Fibroblast of skin of left biceps (primary cell): ENCODE results near the gene CACHD1.

Source experiments
- DNase-seq, 2 experiments: peaks; one replicate each; pipeline ENCODE4 v3.0.0-alpha.2; 2013; ENCODE audit warnings: low read depth in 2 of 2

CACHD1 gene

GRCh38 chr1:64469977-64470664 lies at the start of gene CACHD1:
Gene CACHD1 (plus strand): TSS chr1:64470129. CDS start chr1:64470745, 616 bp downstream.
- DNase-seq, result peak; percentile 47 to 53

DNA sequence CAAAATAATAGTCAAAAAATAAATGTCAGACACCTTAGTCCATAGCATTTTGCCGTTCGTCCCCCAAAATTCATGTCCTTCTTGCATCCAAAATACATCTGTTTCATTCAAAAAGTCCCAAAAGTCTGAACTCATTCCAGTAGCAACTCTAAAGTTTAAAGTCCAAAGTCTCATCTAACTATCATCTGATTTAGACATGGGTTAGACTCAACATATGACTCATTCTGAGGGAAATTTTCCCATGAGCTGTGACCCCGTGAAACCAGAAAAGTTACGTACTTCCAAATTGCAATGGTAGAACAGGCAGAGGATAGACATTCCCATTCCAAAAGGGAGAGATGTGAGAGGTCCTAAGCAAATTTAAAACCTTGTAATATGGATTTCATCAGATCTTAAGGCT lies 48.6 kb upstream of the CACHD1 start:
- DNase-seq, result no peak

DNA sequence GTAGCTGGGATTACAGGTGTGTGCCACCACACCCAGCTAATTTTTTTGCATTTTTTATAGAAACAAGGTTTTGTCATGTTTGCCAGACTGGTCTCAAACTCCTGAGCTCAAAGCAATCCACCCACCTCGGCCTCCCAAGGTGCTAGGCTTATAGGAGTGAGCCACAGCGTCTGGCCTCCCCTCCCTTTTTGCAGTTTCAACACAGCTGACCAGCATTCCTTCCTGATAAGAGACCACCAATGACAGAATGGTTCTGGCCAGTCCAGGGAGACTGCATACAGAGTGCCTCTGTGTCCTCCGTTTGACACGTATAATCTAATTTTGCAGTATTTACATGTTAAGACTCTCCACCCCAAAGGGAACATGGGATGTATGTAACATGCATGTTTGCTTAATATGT lies 46.4 kb upstream of the CACHD1 start:
- DNase-seq, result no peak

- no peak for DNase-seq
Measured at GRCh38 chr1:64424412-64424811, 45.5 kb upstream of the CACHD1 start.

DNA sequence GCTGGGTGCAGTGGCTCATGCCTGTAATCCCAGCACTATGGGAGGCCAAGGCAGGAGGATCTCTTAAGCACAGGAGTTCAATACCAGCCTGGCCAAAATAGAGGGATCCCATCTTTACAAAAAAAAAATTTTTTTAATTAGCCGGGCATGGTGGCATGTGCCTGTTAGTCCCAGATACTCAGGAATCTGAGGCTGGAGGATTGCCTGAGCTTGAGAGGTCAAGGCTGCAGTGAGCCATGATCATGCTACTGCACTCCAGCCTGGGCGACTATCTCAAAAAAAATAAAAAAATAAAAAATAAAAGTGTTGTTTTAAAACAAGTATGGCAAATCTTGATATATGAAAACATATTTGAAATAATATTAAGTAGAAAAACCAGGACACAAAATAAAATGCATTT lies 44.4 kb upstream of the CACHD1 start:
- DNase-seq, result no peak

- DNase-seq, result no peak
Measured at GRCh38 chr1:64426681-64427080, 43.2 kb upstream of the CACHD1 start.

- no peak for DNase-seq
Measured at GRCh38 chr1:64427879-64428278, 42.0 kb upstream of the CACHD1 start.

- DNase-seq, result no peak
Measured at GRCh38 chr1:64433308-64433707, 36.6 kb upstream of the CACHD1 start.

GRCh38 chr1:64433747-64434146 lies 36.2 kb upstream of the CACHD1 start:
- DNase-seq, result no peak

DNA sequence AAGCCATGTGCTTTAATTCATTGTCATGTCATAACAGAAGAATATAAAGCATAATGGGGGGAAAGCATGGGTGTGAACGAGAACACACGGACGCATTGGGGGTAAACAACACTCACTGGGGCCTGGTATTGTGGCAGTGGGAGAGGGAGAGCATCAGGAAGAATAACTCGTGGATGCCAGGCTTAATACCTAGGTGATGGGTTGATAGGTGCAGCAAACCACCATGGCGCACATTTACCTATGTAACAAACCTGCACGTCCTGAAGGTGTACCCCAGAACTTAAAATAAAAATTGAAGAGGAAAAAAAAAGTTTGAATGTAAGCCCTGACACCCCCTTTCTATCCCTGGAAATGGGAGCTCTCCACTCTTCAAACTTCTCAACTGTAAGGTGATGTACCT lies 34.9 kb upstream of the CACHD1 start:
- no peak for DNase-seq

DNA sequence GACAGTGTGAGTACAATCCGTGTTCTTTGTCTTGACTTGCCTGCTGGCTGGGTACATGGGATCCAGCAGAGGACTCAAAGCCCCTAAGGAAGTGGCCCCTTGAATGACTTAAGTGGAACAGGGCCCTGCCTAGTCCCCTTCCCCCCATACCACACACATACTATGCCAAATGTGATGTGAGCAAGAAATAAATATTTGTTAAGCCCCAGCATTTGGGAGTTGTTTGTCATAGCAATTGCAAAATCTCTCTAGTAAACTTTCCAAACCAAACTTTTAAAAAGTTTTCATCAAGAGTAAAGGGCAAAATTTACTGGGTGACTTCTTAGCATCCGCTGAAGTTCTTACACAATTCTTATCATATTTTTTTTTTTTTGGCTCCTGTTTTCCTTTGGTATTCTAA lies 32.5 kb upstream of the CACHD1 start:
- no peak for DNase-seq

- DNase-seq, result no peak
Measured at GRCh38 chr1:64440183-64440826, 29.6 kb upstream of the CACHD1 start.

GRCh38 chr1:64451440-64451839 lies 18.5 kb upstream of the CACHD1 start:
- DNase-seq, result no peak

DNA sequence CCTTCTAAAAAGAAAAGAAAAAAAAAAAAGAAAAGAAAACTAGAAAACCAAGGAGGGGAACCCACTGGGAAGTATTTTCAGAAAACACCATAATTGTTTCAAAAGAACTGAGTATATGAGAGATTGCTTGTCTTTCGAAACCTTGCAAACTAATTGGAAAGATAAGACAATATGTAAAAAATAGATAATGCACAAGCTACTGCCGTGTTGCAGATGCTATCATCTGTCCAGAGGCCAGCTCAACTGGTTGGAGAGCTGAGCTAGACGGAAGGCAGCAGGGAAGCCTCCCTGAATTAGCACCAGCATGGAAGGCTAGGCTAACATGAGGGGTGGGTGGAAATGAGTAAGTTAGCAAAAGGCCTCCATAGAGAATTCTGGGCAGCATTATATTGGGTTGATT lies 16.2 kb upstream of the CACHD1 start:
- DNase-seq, result no peak

DNA sequence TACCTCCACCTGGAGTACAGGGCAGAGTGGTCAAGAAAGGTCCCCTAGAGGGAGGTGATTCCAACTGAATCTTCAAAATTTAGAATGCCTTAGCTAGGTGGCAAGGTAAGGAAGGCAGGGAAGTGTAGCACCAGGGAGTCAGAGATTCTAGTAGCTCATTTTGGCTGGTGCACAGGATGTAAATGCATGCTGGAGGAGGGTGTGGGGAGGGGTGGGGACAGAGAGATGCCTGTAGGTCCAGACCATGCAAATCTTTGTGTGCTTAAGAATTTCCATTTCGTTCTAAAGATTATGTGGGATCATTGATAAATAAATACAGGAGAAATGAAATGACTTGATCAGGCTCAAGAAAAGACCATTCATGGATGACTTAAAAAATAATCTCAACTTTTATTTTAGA lies 11.0 kb upstream of the CACHD1 start:
- no peak for DNase-seq

DNA sequence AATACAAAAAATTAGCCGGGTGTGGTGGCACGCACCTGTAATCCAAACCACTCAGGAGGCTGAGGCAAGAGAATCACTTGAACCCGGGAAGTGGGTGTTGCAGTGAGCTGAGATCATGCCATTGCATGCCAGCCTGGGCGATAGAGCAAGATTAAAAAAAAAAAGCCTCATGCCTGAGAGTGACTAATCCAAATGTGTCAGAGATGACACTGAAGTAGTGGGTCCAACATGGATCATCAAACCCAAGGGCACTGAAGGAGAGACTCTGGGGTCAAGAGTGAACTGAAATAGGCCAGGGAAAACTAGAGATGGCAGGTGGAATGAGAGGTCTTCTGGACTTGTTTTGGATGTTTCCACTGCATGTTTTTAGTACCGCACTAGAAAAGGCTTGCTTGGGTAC lies 10.2 kb upstream of the CACHD1 start:
- no peak for DNase-seq

- DNase-seq, result no peak
Measured at GRCh38 chr1:64466033-64466432, 3.9 kb upstream of the CACHD1 start.

DNA sequence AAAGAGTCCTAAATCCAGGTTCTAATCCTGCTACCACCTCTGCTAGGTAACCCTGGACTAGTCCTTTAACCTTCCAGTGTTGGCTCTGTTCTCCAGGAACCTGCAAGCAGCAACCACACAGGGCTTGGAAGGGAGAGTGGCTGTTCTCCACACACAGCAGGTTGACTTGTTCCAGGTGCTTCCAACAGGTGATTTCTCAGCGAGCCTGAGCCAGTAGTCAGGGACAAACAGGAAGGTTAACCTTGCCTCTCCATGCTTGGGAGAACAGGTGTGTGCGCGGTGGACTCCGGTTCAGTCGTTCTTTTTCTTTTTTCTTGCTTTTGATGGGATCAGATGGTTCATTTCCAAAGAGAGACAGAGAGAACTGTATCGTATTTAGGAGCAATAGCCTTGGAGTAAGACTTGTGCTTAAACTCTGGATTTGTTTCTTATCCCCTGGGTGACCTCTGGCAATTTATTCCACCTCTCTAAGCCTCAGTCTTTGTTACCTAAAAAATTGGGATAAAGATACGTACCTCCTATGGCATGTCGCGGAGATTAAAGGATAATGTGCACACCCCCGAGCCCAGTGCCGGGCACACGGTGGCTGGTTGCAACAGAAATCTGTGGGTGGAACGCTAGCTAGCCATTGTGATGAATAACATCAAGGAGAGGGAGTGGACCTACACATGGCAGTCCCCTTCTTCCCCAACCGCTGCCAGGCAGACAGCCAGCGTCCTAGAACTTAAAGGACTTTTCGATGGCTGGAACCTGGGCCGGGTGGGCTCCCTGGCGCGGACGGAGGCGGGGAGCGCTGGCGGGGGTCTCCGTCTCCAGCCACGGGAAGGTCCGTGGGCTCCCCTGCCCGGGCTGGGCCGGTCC lies 583 bp upstream of the CACHD1 start:
- DNase-seq, result no peak

- no peak for DNase-seq
Measured at GRCh38 chr1:64470665-64471217, 812 bp downstream of the CACHD1 start.

DNA sequence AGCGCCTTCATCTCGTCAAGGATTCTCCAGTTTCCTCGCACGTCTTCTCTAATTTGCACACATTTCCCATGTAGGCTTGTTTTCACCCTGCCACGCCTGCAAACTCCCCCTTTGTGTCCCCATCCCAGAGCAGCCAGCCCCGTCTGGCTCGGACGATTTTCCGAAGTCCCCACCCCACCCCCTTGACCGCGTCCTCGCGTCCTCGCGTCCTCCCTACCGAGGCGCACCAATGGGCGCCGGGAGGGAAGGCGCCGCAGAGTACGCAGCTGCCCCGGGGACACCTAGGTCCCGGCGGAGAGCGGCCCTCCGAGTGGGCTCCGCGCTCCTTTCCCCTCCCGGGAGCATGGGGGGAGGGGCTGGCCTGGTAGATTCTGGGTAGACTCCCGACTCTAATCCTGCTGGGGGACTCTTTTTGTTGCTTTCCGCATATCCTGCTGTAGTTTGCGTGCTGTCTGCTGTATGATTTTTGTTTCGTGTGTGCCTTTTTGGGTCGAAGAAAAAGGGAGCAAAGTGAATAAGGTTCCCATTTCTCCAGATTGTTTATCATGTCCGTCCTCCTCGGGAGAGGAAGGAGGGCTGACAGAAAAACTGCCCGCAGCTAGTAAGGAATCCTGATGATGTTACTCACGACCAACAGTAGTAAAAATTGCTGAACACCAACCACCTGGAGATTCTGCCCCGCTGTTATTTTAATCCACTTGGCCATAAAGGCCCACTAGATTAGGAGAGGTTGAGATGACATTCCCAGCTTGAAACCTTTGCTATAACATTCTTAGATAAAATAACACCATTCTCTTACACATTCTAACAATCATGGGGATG lies 1.5 kb downstream of the CACHD1 start:
- DNase-seq, result no peak

- no peak for DNase-seq
Measured at GRCh38 chr1:64472040-64472376, 2.1 kb downstream of the CACHD1 start.

- DNase-seq, result no peak
Measured at GRCh38 chr1:64472805-64473204, 2.9 kb downstream of the CACHD1 start.
